ENCODE measurements around the gene OSGIN1.

OSGIN1 gene

GRCh38 chr16:83930730-83931500 lies 22.1 kb upstream of the OSGIN1 start:
- Histone ChIP-seq H3K4me1 (no peaks in the 10 kb centered on the region), H3K36me3 (no peaks in the 10 kb centered on the region), H3K9me3 (no peaks in the 10 kb centered on the region), H3K4me3 (ENCODE audit: low read depth, low read length) (no peak overlapping the region), H3K27me3 (peaks cover 13% of the 10 kb centered on the region)
- DNase-seq, result no peak
- TF ChIP-seq CTCF (IDR thresholded peaks at IDR 0.05; ENCODE audit: low read depth, low read length), result no peak

- no peak for TF ChIP-seq CTCF (IDR thresholded peaks at IDR 0.05; ENCODE audit: low read depth, low read length)
- H3K4me1 ChIP-seq, result no peaks in the 10 kb centered on the region
These were observed 21.5 kb upstream of the OSGIN1 start for GRCh38 chr16:83931556-83931955.

GRCh38 chr16:83932304-83932703 lies 20.7 kb upstream of the OSGIN1 start:
- H3K4me1 ChIP-seq, result no peaks in the 10 kb centered on the region
- no peaks in the 10 kb centered on the region for H3K36me3 ChIP-seq
- peaks cover 13% of the 10 kb centered on the region for H3K27me3 ChIP-seq
- H3K9me3 ChIP-seq, result no peaks in the 10 kb centered on the region
- no peak for TF ChIP-seq CTCF (IDR thresholded peaks at IDR 0.05; ENCODE audit: low read depth, low read length)
- H3K4me3 ChIP-seq (ENCODE audit: low read depth, low read length), result no peak overlapping the region
- DNase-seq, result no peak

More at GRCh38 chr16:83931556-83931955, 21.5 kb upstream of the OSGIN1 start:
- Histone ChIP-seq H3K27me3 (peaks cover 13% of the 10 kb centered on the region), H3K9me3 (no peaks in the 10 kb centered on the region), H3K36me3 (no peaks in the 10 kb centered on the region), H3K4me3 (ENCODE audit: low read depth, low read length) (no peak overlapping the region)
- no peak for DNase-seq

- no peak for DNase-seq
- peaks cover 8% of the 10 kb centered on the region for H3K27me3 ChIP-seq
- no peaks in the 10 kb centered on the region for H3K36me3 ChIP-seq
- H3K9me3 ChIP-seq, result no peaks in the 10 kb centered on the region
- H3K4me1 ChIP-seq, result no peaks in the 10 kb centered on the region
- no peak for TF ChIP-seq CTCF (IDR thresholded peaks at IDR 0.05; ENCODE audit: low read depth, low read length)
- no peak overlapping the region for H3K4me3 ChIP-seq (ENCODE audit: low read depth, low read length)
These were observed 19.9 kb upstream of the OSGIN1 start for GRCh38 chr16:83932955-83933673.

GRCh38 chr16:83933885-83934683 lies 19.0 kb upstream of the OSGIN1 start:
- peaks cover 5% of the 10 kb centered on the region for H3K27me3 ChIP-seq

More at GRCh38 chr16:83933885-83934683, 19.0 kb upstream of the OSGIN1 start:
- no peaks in the 10 kb centered on the region for H3K36me3 ChIP-seq
- DNase-seq, result no peak
- no peak overlapping the region for H3K4me3 ChIP-seq (ENCODE audit: low read depth, low read length)
- no peaks in the 10 kb centered on the region for H3K4me1 ChIP-seq
- no peak for TF ChIP-seq CTCF (IDR thresholded peaks at IDR 0.05; ENCODE audit: low read depth, low read length)
- H3K9me3 ChIP-seq, result no peaks in the 10 kb centered on the region

Data from BE2C (cell line).